ENCODE results near the gene IGSF10.

GRCh38 chr3:151437906-151438305, 23.0 kb downstream of the IGSF10 start:
- TF ChIP-seq EP300 (IDR thresholded peaks at IDR 0.05; ENCODE audit: borderline replicate concordance) (no peak), RAD21 (IDR thresholded peaks at IDR 0.05; ENCODE audit: low read depth) (no peak), TAF1 (IDR thresholded peaks at IDR 0.05; ENCODE audit: low read depth) (no peak)
